22Rv1 (cell line): Measurements from ENCODE around the gene PAGE2.
"Not testable (repeated sequence)": the region's sequence is repeated elsewhere in the genome, so short reads cannot be mapped to it uniquely, and the experiment has no call there.

Source experiments
- H3K27ac ChIP-seq: fragments of 450-650 bp; 2 replicates; pipeline ENCODE4 v1.5.1; 2017
- ZFX ChIP-seq: fragments of 450-650 bp; IDR thresholded peaks from 2 replicates; pipeline ENCODE4 v1.6.1; 2017; ENCODE audit warnings: antibody characterized with exemption, borderline replicate concordance
- TF ChIP-seq, protein P1 (sequence below): fragments of 450-650 bp; IDR thresholded peaks from 2 replicates; pipeline ENCODE4 v1.5.1; 2017; ENCODE audit warnings: mild to moderate bottlenecking

Gene PAGE2

DNA sequence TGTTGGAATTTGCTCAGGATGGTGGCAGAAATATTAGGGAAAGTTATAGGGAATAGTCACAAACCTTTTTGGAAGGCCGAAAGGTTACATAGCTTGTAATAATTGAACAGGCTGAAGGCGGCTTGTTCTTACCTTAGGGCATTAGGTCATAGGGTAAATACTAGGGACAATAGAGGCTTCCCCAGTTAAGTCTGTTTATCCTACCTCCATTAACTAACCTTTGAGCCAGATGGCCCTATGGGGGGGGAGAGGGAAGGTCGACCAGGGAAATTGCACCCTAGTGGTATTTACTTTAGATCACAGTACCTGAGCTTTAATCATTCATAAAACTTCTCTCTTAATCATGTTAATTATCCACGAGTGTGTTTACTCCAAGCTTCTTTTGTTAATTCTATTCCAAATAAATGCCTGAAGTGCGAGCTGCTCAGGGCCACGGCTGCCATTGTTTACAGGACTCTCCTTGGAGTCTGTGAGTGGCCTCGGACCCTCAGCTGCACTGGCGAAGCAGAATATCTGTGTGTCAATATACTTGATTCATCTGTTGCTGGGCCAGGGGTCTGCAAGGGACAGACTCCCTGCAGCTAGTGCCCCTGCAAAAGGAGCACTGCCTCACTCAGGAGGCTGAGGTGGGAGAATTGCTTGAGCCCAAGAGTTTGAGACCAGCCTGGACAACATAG, 22.9 kb downstream of the PAGE2 start:
- H3K27ac ChIP-seq, result no peak overlapping the region
- TF ChIP-seq ZFX, result no peak
- TF ChIP-seq, protein P1, sequence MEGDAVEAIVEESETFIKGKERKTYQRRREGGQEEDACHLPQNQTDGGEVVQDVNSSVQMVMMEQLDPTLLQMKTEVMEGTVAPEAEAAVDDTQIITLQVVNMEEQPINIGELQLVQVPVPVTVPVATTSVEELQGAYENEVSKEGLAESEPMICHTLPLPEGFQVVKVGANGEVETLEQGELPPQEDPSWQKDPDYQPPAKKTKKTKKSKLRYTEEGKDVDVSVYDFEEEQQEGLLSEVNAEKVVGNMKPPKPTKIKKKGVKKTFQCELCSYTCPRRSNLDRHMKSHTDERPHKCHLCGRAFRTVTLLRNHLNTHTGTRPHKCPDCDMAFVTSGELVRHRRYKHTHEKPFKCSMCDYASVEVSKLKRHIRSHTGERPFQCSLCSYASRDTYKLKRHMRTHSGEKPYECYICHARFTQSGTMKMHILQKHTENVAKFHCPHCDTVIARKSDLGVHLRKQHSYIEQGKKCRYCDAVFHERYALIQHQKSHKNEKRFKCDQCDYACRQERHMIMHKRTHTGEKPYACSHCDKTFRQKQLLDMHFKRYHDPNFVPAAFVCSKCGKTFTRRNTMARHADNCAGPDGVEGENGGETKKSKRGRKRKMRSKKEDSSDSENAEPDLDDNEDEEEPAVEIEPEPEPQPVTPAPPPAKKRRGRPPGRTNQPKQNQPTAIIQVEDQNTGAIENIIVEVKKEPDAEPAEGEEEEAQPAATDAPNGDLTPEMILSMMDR, result no peak

DNA sequence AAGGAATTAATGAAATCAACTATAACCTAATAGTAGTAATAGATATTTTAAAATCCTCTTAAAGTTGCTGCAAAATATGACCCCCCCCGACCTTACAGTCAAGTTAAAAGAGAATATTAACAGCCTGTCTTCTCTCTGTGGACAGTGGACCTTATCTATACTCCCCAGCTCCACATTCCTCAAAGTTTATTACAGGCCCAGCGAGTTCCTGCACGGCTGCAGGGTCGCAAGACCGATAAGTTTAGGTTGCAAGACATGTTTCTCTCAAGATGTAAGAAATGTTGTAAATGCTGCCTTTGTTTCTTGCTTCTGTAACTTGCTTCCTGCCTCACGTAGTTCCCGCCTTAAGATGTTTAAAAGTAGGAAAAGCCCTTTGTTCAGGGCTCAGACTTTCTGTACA, 27.8 kb downstream of the PAGE2 start:
- not testable (repeated sequence) for H3K27ac ChIP-seq

DNA sequence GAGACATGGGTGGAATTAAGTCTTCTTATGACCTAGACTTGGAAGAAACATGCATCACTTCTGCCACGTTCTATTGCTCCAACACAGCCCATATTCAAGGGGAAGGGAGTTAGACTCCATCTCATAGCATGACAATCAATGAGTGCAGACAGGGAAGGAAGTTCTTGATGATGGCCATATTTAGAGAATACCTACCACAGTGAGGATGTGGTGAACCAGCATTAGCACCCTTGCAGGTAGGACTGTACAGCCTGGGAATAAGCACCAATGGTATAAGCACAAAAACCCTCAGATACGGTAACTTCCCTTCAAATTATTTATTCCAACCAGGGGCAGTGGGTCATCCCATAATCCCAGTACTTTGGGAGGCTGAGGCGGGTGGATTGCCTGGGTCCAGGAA, 29.8 kb downstream of the PAGE2 start:
- TF ChIP-seq, protein P1, result no peak
- TF ChIP-seq ZFX, result no peak
- no peak overlapping the region for H3K27ac ChIP-seq

DNA sequence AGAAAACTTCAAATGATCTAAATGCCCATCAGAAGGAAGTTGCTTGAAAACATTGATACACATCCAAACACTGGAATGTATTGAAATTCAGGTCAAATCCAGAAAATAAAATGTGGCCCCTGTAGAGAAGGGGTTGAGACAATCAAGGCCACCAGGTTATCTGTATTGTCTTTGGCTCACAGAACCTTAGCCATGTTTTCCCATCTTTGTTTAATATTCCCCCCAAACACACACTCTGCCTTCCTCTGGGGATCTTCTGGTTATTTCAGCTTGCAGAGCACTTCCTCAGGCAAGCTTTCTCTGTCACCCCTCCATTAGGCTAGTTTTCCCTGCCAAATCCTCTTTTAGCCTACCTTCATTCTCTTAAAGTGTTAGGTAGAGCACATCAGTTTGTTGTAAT, 30.5 kb downstream of the PAGE2 start:
- TF ChIP-seq ZFX, result no peak
- TF ChIP-seq, protein P1, result no peak
- H3K27ac ChIP-seq, result no peak overlapping the region

DNA sequence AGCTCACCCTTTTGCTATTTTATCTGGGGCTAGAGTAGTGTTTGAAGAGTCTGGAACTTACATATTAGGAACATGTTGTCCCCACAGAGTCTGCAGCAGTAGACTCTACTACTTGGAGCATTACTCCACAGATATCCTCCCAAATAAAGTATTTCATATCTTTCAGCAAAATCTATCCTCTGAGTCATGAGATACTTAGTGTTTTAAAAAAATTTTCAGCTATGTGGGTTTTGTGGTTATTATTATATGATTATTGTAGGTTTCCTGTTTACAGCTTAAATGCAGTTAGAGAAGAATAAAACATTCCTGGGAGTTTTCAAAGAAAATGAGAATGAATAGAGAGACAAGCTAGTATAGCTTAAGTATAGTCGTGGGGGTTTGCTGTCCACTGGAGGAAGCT, 30.9 kb downstream of the PAGE2 start:
- TF ChIP-seq ZFX, result no peak
- TF ChIP-seq, protein P1, result no peak
- no peak overlapping the region for H3K27ac ChIP-seq

DNA sequence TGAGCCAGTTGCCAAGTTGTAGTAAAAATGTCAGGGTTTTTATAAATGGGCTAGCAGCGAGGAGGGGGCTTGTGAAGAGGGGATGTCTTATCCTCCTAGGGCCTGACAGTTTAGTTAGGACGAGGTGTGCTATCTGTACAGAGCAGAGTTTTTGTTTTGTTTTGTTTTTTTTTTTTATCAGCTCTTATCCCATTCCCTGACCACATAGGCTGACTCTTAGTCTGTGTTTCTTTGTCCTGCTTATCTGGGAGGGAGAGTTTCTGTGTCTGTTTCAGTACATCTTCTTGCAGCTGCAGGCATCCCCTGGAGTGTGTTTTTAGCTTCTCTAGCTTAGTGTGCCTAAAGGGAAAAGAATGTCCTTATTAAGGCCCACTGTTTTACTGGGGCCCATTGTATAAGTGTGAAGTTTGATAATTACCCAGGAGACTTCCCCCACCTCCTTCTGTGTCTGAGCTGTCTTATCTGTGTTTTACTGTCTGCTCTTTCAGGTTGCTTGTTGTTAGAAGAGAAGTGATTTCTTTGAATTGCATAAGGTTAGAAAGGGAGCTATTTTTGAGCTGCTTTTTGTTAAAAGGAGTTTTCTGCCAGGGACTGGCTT, 32.0 kb downstream of the PAGE2 start:
- TF ChIP-seq ZFX, result no peak
- TF ChIP-seq, protein P1, result no peak
- H3K27ac ChIP-seq, result no peak overlapping the region

DNA sequence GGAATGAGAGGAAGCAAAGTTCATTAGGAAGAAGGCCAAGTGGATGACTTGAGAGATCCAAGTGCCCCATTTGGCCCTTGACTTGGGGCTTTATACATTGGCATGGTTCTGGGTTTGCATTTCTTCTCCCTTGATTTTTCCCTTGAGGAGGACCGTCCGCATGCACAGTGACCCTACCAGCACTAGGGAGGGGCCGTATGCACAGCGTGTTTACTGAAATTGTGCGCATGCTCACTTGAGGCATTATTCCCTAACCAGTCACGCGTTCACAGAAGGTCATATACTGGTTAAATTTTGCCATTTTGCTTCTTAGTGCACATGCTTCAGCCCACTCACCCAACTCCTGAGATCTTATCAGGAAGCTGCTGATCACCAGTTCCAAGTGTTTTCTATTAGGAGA, 35.1 kb downstream of the PAGE2 start:
- TF ChIP-seq ZFX, result no peak
- TF ChIP-seq, protein P1, result no peak
- no peak overlapping the region for H3K27ac ChIP-seq

DNA sequence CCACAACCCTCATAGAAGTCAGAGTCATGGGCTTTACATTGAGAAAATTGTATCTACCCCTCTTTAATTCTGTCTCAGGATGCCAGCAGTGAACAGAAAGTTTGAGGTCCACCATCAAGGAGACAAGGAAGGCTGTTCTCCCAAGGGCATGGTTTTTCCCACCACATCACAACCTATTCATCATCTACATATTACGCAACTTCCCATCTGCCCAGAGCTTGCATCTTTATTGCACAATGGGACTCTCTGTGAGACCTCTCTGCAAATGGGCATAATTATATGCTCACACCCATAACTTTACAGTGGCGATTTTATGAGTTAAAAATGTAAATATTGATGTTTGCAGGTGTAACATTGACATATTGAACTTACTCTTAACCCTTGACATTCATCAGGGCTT, 38.9 kb downstream of the PAGE2 start:
- H3K27ac ChIP-seq, result no peak overlapping the region
- TF ChIP-seq ZFX, result no peak
- TF ChIP-seq, protein P1, result no peak
